HG03025 (cell line): ENCODE data around the gene MAPK8.
"Not testable (repeated sequence)": the region's sequence is repeated elsewhere in the genome, so short reads cannot be mapped to it uniquely, and the experiment has no call there.

ENCODE experiments used
- ATAC-seq: cut with Tn5 transposase; IDR thresholded peaks from one replicate; pipeline ENCODE4 v1.9.1; 2021; ENCODE audit warnings: mild to moderate bottlenecking, moderate library complexity; ENCODE audit not compliant: unreplicated experiment, low FRiP score

Gene MAPK8

GRCh38 chr10:48412081-48412480 lies 105.6 kb downstream of the MAPK8 start:
- ATAC-seq = no peak

GRCh38 chr10:48412933-48413332 lies 106.5 kb downstream of the MAPK8 start:
- no peak for ATAC-seq

- no peak for ATAC-seq
Measured at GRCh38 chr10:48414160-48414559, 107.7 kb downstream of the MAPK8 start.

- ATAC-seq = no peak
Measured at GRCh38 chr10:48414778-48415177, 108.3 kb downstream of the MAPK8 start.

GRCh38 chr10:48416584-48417232 lies 110.2 kb downstream of the MAPK8 start:
- ATAC-seq = no peak

- no peak for ATAC-seq
Measured at GRCh38 chr10:48417374-48417773, 110.9 kb downstream of the MAPK8 start.

GRCh38 chr10:48418189-48418788 lies 111.8 kb downstream of the MAPK8 start:
- ATAC-seq = no peak

GRCh38 chr10:48419714-48420113 lies 113.2 kb downstream of the MAPK8 start:
- no peak for ATAC-seq

- not testable (repeated sequence) for ATAC-seq
Measured at GRCh38 chr10:48421862-48422261, 115.4 kb downstream of the MAPK8 start.

GRCh38 chr10:48423884-48424283 lies 117.4 kb downstream of the MAPK8 start:
- no peak for ATAC-seq

GRCh38 chr10:48428896-48429295 lies 122.4 kb downstream of the MAPK8 start:
- ATAC-seq = no peak

GRCh38 chr10:48429309-48429708 lies 122.8 kb downstream of the MAPK8 start:
- ATAC-seq = no peak

- no peak for ATAC-seq
Measured at GRCh38 chr10:48430402-48430993, 124.0 kb downstream of the MAPK8 start.

- no peak for ATAC-seq
Measured at GRCh38 chr10:48431871-48432270, 125.4 kb downstream of the MAPK8 start.

GRCh38 chr10:48437546-48437945 lies 131.1 kb downstream of the MAPK8 start:
- ATAC-seq = no peak

GRCh38 chr10:48439031-48439430 lies 132.6 kb downstream of the MAPK8 start:
- ATAC-seq = no peak

- no peak for ATAC-seq
Measured at GRCh38 chr10:48439581-48440041, 133.1 kb downstream of the MAPK8 start.

GRCh38 chr10:48440771-48441170 lies 134.3 kb downstream of the MAPK8 start:
- no peak for ATAC-seq

GRCh38 chr10:48442090-48442808 lies 135.8 kb downstream of the MAPK8 start:
- ATAC-seq = no peak

- no peak for ATAC-seq
Measured at GRCh38 chr10:48442809-48443177, 136.3 kb downstream of the MAPK8 start.

GRCh38 chr10:48444266-48444665 lies 137.8 kb downstream of the MAPK8 start:
- ATAC-seq = no peak
